ENCODE results near the gene HSF2. TPM values are rescaled to one million over a fixed set of nuclear protein-coding genes. Genes with fewer than 3 reads are reported as not detected.

The HSF2 gene
- total and polyA plus RNA-seq, 5 experiments from 2014 or later = 17.9 to 33.3 (median 30.6) TPM

DNA sequence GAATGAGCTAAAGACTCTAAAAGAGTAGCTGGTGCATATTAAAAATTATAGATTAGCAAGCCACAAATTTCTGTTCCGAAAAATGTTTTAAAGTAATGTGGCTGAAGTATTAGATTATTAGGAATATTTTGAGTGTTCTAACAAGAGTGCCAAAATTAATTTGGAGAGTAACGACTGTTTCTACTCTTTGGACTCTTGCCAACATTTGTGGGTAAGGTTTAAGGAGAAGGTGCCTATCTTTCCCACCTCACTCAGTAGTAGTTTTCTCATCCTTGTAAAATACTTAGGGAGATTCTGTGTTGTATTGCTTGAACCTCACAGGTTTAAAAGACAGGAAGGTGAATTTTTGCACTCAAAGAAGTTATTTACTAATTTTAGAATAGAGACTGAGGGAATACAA lies 5.0 kb downstream of the HSF2 start:
- peaks cover 0 to 4% (median 3%) of the 10 kb centered on the region in 3 donors for H3K36me3 Mint-ChIP-seq
- POLR2A ChIA-PET = no interaction called here
- H3K27me3 Mint-ChIP-seq = no peaks in the 10 kb centered on the region
- H3K4me1 Mint-ChIP-seq = peaks cover 37 to 87% (median 80%) of the 10 kb centered on the region in 4 donors
- peak overlapping the region in 3 of 10 donors; percentile 6 to 38 (median 9) for H3K27ac Mint-ChIP-seq
- peak overlapping the region in 4 of 10 donors; percentile 18 to 65 (median 36) for H3K4me3 Mint-ChIP-seq
- ATAC-seq (no peak), DNase-seq (no peak)
- H3K9me3 Mint-ChIP-seq = peaks cover 0 to 2% (median 0%) of the 10 kb centered on the region in 9 donors

DNA sequence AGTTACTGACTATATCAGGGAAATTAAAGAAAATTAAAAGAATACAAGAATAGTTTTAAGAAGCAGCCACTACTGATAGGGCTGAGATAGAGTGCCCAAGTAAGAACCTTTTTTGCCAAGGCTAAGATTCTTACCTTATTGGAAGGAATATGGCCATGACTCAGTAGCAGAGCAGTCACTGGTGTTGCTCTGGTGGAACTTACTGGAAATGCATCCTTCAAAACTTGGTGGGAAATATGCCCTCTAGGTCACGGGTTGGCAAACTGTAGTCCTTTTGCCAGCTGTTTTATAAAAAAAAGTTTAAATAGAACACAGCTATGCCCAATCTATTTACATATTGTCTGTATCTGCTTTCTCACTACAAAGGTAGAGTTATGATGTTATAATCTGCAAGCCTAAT lies 6.0 kb downstream of the HSF2 start:
- POLR2A ChIA-PET = interaction anchor here (1.4 kb wide), 1 partner anchor 68 kb away, joined by 3 read pairs; no protein-coding TSS in a partner anchor
- DNase-seq (no peak), ATAC-seq (no peak)
- Mint-ChIP-seq H3K27ac (peak overlapping the region in 6 of 10 donors; percentile 4 to 93 (median 39)), H3K36me3 (peaks cover 0 to 4% (median 3%) of the 10 kb centered on the region in 3 donors), H3K27me3 (no peaks in the 10 kb centered on the region), H3K4me1 (peaks cover 38 to 93% (median 88%) of the 10 kb centered on the region in 4 donors), H3K9me3 (peaks cover 0 to 2% (median 0%) of the 10 kb centered on the region in 9 donors), H3K4me3 (no peak overlapping the region)

DNA sequence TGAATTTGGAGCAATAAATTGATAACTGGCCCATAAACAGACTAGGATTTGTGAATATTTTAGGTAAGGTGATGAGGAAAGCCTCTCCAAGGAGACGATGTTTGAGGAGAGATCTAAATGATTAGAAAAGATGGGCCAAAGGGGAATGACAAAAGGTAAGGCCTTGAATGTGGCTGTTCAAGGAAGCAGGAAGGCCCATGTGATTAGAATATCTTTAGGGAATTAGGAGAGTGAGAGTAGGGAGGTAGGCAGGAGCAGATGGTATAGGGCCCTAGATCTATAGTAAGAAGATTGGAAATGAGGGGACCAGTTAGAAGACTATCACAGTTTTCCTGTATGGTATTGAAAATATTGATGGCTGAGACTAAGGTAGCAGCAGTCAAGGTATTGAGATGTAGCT lies 6.7 kb downstream of the HSF2 start:
- Mint-ChIP-seq H3K27ac (peak overlapping the region in 9 of 10 donors; percentile 10 to 94 (median 88)), H3K4me1 (peaks cover 35 to 93% (median 89%) of the 10 kb centered on the region in 4 donors), H3K9me3 (peaks cover 0 to 2% (median 0%) of the 10 kb centered on the region in 9 donors), H3K4me3 (peak overlapping the region in 7 of 10 donors; percentile 8 to 56 (median 36)), H3K27me3 (no peaks in the 10 kb centered on the region), H3K36me3 (peaks cover 0 to 4% (median 3%) of the 10 kb centered on the region in 3 donors)
- POLR2A ChIA-PET = interaction anchor here (1.0 to 1.4 kb wide), 2 partner anchors 65 to 67 kb away, joined by 3 read pairs; partner anchors contain the start of gene SERINC1
- DNase-seq = no peak
- ATAC-seq = no peak

DNA sequence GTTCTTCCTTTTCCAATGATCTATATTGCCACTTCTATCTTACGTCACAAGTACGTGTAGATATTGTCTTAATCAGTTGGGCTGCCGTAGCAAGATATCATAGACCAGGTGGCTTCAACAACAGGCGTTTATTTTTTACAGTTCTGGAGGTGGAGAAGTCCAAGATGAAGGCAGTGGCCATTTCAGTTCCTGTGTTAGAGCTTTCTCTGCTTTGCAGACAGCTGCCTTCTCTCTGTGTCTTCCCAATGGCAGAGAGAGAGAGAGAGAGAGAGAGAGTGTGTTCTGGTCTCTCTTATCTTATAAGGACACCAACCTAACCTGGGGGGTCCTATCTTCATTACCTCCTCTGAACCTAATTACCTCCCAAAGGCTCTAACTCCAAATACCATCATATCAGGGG lies 8.3 kb downstream of the HSF2 start:
- H3K36me3 Mint-ChIP-seq = peaks cover 5 to 13% (median 7%) of the 10 kb centered on the region in 3 donors
- DNase-seq = no peak
- peak overlapping the region in 6 of 10 donors; percentile 6 to 87 (median 83) for H3K4me3 Mint-ChIP-seq
- no peak for ATAC-seq
- POLR2A ChIA-PET = interaction anchor here (2.7 kb wide), 1 partner anchor 8 kb away, joined by 12 read pairs; the partner anchor contains the start of gene HSF2
- no peaks in the 10 kb centered on the region for H3K27me3 Mint-ChIP-seq
- peak overlapping the region; percentile 84 to 99 (median 93) for H3K27ac Mint-ChIP-seq
- H3K9me3 Mint-ChIP-seq = peaks cover 0 to 3% (median 0%) of the 10 kb centered on the region in 9 donors
- H3K4me1 Mint-ChIP-seq = peaks cover 33 to 87% (median 86%) of the 10 kb centered on the region in 4 donors

DNA sequence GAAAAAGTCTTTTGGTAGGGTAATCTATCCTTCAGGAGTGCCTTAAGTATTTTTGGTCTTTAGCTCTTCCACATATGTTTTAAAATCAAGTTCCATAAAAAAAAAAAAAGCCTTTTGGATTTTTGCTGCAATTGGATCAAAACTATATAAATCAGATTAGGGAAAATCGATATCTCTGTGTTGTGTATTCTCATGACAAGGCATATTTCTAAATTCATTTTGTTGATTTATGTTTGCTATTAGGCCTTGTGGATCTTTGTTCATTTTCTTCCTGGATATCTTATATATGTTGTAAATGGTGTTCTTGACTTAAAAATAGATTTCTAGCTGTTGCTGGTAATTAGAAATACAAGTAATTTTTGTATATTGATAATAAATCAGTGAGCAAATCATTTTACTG lies 8.8 kb downstream of the HSF2 start:
- peaks cover 5 to 15% (median 8%) of the 10 kb centered on the region in 3 donors for H3K36me3 Mint-ChIP-seq
- H3K4me1 Mint-ChIP-seq = peaks cover 33 to 86% (median 83%) of the 10 kb centered on the region in 4 donors
- H3K27me3 Mint-ChIP-seq = no peaks in the 10 kb centered on the region
- ATAC-seq (no peak), DNase-seq (no peak)
- H3K9me3 Mint-ChIP-seq = peaks cover 0 to 3% (median 0%) of the 10 kb centered on the region in 9 donors
- peak overlapping the region; percentile 84 to 99 (median 93) for H3K27ac Mint-ChIP-seq
- POLR2A ChIA-PET = interaction anchor here (1.6 to 2.7 kb wide), 2 partner anchors 9 to 63 kb away, joined by 7 to 12 read pairs; partner anchors contain the start of genes HSF2 and SERINC1
- H3K4me3 Mint-ChIP-seq = peak overlapping the region; percentile 67 to 90 (median 82)

DNA sequence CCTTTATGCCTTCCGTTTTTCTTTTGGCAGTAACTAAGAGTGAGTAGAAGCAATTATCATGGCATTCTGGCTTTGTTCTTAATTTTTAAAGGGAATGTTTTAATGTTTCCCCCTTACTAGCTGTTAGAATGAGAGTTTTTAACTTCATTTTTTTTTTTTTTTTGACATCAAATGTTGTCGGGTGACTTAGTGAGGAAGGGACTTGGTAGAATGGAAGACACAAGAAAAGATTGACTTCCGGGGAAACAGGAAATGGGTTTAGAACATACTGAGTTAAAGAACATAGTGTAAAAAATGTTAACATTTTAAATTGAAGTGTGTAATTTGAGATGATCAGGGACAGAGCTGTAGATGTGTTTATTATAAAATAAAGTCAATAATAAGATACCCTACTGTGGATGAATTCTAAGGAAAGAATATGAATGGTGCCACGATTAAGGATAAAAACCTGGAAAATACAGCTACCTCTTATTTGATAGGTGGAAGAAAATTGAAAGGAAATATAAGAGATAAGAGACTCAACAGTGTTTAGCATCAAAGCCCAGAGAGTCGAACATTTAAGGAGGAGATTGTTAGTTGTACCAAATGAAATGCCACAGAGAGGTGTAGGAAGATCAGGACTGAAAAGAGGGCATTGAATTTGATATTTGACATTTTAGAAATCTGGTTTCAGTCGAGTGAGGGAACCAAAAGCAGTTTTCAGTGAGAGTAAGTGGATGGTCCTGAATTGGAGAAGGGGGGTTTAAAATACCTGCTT lies 9.4 kb downstream of the HSF2 start:
- Mint-ChIP-seq H3K4me1 (peaks cover 31 to 83% (median 80%) of the 10 kb centered on the region in 4 donors), H3K27me3 (no peaks in the 10 kb centered on the region), H3K27ac (peak overlapping the region; percentile 84 to 99 (median 93)), H3K36me3 (peaks cover 9 to 19% (median 13%) of the 10 kb centered on the region in 3 donors), H3K9me3 (peaks cover 0 to 3% (median 0%) of the 10 kb centered on the region in 9 donors), H3K4me3 (peak overlapping the region; percentile 67 to 90 (median 82))
- DNase-seq (peak in 4 of 10 donors; percentile 8 to 71 (median 64)), ATAC-seq (peak; percentile 91 to 94)
- POLR2A ChIA-PET = interaction anchor here (1.6 to 2.7 kb wide), 2 partner anchors 10 to 63 kb away, joined by 7 to 12 read pairs; partner anchors contain the start of genes HSF2 and SERINC1

DNA sequence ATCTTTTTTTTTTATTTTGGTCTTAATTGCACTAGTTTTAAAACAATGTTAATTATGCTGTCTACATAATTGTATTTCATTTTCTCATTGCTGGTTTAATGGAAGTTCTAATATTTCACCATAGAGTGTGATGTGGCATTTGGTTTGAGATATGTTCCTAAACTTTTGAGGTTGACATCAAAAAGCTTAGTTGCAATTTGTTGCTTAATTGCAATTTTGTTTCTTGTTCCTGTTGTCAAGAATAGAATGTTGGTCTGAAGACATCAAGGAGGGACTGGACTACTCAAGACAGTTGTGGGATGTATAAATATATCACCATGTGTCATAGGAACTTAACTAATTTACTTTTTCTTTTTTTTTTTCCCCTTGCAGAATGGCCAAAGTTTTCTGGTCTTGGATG lies 12.5 kb downstream of the HSF2 start:
- no peak for DNase-seq
- no peak for ATAC-seq
- Mint-ChIP-seq H3K4me1 (peaks cover 18 to 60% (median 52%) of the 10 kb centered on the region in 4 donors), H3K4me3 (peak overlapping the region in 2 of 10 donors; percentile 27 to 82), H3K27me3 (no peaks in the 10 kb centered on the region), H3K36me3 (peaks cover 9 to 46% (median 22%) of the 10 kb centered on the region in 3 donors), H3K9me3 (peaks cover 0 to 3% (median 0%) of the 10 kb centered on the region in 9 donors), H3K27ac (peak overlapping the region in 9 of 10 donors; percentile 11 to 94 (median 61))
- POLR2A ChIA-PET = interaction anchor here (0.6 to 2.3 kb wide), 4 partner anchors 12 to 59 kb away, joined by 3 to 11 read pairs (median 6); partner anchors contain the start of genes HSF2 and SERINC1

DNA sequence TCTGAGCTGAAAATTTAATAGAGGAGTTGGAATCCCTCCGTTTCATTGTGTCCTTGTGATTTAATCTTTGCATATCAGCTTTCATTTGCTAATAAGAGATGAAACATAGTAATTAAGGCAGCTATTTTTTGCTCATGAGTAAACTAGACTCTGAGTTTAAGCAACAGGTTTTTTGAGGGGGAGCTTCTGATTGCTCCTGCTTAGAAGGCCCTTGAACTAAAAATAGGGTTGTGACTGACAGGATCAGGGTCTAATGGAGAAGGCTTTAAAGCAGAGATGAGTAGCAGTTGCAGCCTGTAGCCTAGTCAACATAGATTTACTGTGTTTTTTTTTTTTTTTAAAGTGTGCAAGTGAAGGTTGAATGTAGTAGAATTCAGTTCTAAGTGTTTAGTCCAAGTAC lies 17.4 kb downstream of the HSF2 start:
- POLR2A ChIA-PET = interaction anchor here (0.6 to 1.1 kb wide), 2 partner anchors 21 to 28 kb away, joined by 3 read pairs; no protein-coding TSS in a partner anchor
- Mint-ChIP-seq H3K9me3 (no peaks in the 10 kb centered on the region), H3K36me3 (peaks cover 9 to 80% (median 28%) of the 10 kb centered on the region in 3 donors), H3K27ac (peak overlapping the region in 2 of 10 donors; percentile 25 to 34), H3K4me1 (peaks cover 2 to 19% (median 6%) of the 10 kb centered on the region in 4 donors), H3K27me3 (no peaks in the 10 kb centered on the region), H3K4me3 (no peak overlapping the region)
- no peak for DNase-seq
- ATAC-seq = no peak

DNA sequence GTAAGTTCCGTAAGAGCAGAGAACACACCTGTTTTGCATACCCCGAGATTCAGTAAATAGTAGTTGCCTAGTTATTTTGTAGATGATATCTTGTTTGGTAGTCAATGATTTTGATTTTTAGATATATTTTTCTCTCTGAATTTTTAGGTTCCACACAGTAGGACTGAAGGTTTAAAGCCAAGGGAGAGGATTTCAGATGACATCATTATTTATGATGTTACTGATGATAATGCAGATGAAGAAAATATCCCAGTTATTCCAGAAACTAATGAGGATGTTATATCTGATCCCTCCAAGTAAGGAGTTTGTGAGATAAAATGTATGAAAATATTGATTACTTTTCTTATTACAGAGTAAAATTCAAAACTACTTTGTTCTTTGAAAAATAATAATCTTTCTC lies 22.6 kb downstream of the HSF2 start:
- ATAC-seq (no peak), DNase-seq (no peak)
- Mint-ChIP-seq H3K9me3 (no peaks in the 10 kb centered on the region), H3K27me3 (no peaks in the 10 kb centered on the region), H3K36me3 (peaks cover 5 to 79% (median 38%) of the 10 kb centered on the region in 3 donors), H3K4me1 (peaks cover 0 to 21% (median 12%) of the 10 kb centered on the region in 4 donors), H3K4me3 (no peak overlapping the region), H3K27ac (no peak overlapping the region)
- POLR2A ChIA-PET = no interaction called here

DNA sequence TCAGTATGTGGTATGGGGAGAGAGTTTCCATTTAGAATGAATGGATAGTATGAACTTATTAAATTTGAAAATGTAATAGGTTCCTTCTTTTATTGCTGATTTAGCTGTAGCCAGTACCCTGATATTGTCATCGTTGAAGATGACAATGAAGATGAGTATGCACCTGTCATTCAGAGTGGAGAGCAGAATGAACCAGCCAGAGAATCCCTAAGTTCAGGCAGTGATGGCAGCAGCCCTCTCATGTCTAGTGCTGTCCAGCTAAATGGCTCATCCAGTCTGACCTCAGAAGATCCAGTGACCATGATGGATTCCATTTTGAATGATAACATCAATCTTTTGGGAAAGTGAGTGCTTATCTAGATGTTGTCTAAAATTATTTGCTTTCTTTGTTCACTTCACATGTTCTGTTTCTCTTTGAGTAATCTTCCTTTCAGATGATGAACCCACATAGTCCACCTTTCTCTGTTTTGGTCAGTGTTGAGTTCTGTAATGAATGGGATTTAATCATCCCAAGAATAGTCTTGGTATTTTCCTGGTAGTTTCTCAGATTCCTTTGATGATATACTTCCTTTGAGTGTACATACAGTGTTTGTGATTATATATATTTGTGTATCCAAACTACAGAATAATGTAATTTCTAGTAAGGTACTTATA lies 23.3 kb downstream of the HSF2 start:
- Mint-ChIP-seq H3K9me3 (no peaks in the 10 kb centered on the region), H3K4me1 (peaks cover 0 to 24% (median 16%) of the 10 kb centered on the region in 4 donors), H3K4me3 (no peak overlapping the region), H3K36me3 (peaks cover 5 to 78% (median 38%) of the 10 kb centered on the region in 3 donors), H3K27ac (no peak overlapping the region), H3K27me3 (no peaks in the 10 kb centered on the region)
- ATAC-seq (no peak), DNase-seq (no peak)
- POLR2A ChIA-PET = no interaction called here

DNA sequence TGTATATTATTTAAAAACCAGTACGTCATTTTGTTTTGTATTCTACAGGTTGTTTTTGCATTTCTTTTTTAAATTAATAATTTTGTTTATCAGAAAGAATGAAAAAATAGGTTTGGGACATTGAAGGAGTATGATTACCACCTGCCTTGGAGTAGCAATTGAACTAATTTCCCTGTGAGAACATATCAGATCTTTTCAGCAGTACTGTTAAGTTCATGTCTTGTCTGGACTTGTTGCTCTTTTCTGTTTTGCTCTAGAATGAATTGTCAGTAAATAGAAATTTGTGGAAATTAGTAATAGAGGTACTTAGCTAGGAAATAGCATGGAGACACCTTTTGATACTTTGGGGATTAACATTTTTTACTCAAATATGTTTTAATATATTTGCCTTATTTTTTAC lies 24.3 kb downstream of the HSF2 start:
- DNase-seq (no peak), ATAC-seq (no peak)
- POLR2A ChIA-PET = no interaction called here
- H3K27me3 Mint-ChIP-seq = no peaks in the 10 kb centered on the region
- peaks cover 2 to 24% (median 16%) of the 10 kb centered on the region in 4 donors for H3K4me1 Mint-ChIP-seq
- H3K36me3 Mint-ChIP-seq = peaks cover 5 to 81% (median 45%) of the 10 kb centered on the region in 3 donors
- no peaks in the 10 kb centered on the region for H3K9me3 Mint-ChIP-seq
- H3K4me3 Mint-ChIP-seq = no peak overlapping the region
- no peak overlapping the region for H3K27ac Mint-ChIP-seq

DNA sequence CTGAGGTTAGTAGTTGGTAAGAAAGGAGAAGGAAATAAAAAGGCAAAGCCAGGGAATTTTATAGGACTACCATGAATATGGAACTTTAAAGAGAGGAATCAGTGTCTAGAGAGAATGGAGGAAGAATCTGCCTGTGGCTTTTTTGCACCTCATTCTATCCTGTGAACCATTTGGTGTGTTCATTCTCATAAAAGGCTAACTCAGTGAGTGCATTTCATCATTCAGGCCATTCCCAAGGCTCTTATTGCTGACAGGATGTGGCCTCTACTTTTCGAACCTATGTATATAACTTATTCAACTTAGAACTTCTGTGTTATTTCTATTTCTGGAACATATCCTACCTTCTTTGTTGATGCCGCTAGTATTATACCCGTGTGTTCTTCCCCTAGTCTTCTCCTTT lies 27.1 kb downstream of the HSF2 start:
- Mint-ChIP-seq H3K9me3 (no peaks in the 10 kb centered on the region), H3K27me3 (no peaks in the 10 kb centered on the region), H3K4me1 (peaks cover 2 to 24% (median 18%) of the 10 kb centered on the region in 4 donors), H3K4me3 (no peak overlapping the region), H3K27ac (peak overlapping the region in 8 of 10 donors; percentile 5 to 78 (median 56)), H3K36me3 (peaks cover 5 to 85% (median 45%) of the 10 kb centered on the region in 3 donors)
- ATAC-seq (no peak), DNase-seq (no peak)
- POLR2A ChIA-PET = no interaction called here
